GM06990 (cell line): ENCODE results near the gene SLFN14.

ENCODE experiments used
- DNase-seq: peaks from one replicate; pipeline ENCODE4 v3.0.0-alpha.2; 2011; ENCODE audit not compliant: insufficient read length; ENCODE audit errors: extremely low read depth
- H3K27me3 ChIP-seq: replicated peaks from 2 replicates; pipeline ENCODE4 v1.6.0; 2011; ENCODE audit warnings: low read length; ENCODE audit not compliant: control insufficient read depth, insufficient read depth
- H3K36me3 ChIP-seq: 2 replicates; pipeline ENCODE4 v1.5.1; 2011; ENCODE audit warnings: low read length; ENCODE audit not compliant: control insufficient read depth, insufficient read depth
- H3K4me3 ChIP-seq: replicated peaks from 2 replicates; pipeline ENCODE4 v1.5.1; 2011; ENCODE audit warnings: low read depth, mild to moderate bottlenecking, control low read depth, low read length
- CTCF ChIP-seq: IDR thresholded peaks from 2 replicates; pipeline ENCODE4 v1.5.1; 2011; ENCODE audit warnings: low read length, control low read depth, mild to moderate bottlenecking, inconsistent platforms; ENCODE audit not compliant: insufficient read depth, poor library complexity, severe bottlenecking

The SLFN14 gene

GRCh38 chr17:35596530-35597233, 36.1 kb upstream of the SLFN14 start:
- TF ChIP-seq CTCF: no peak
- peaks cover 12% of the 10 kb centered on the region for H3K36me3 ChIP-seq
- DNase-seq: peak; percentile 11
- H3K27me3 ChIP-seq: no peaks in the 10 kb centered on the region
- H3K4me3 ChIP-seq: no peak overlapping the region

GRCh38 chr17:35596072-35596471, 35.5 kb upstream of the SLFN14 start:
- Histone ChIP-seq H3K36me3 (peaks cover 12% of the 10 kb centered on the region), H3K27me3 (no peaks in the 10 kb centered on the region), H3K4me3 (no peak overlapping the region)
- DNase-seq: no peak
- no peak for TF ChIP-seq CTCF

- no peak for DNase-seq
- no peaks in the 10 kb centered on the region for H3K36me3 ChIP-seq
- H3K4me3 ChIP-seq: peak overlapping the region; percentile 95
- TF ChIP-seq CTCF: no peak
- H3K27me3 ChIP-seq: no peaks in the 10 kb centered on the region
Observed at GRCh38 chr17:35588196-35588920, 27.7 kb upstream of the SLFN14 start.

GRCh38 chr17:35587074-35587961, 26.7 kb upstream of the SLFN14 start, which contains the start of gene AP2B1:
TSS of gene AP2B1 (plus strand) at chr17:35587322. CDS start at chr17:35594031, 6,709 bp downstream.
- DNase-seq: peak; percentile 98
- TF ChIP-seq CTCF: no peak
- no peaks in the 10 kb centered on the region for H3K27me3 ChIP-seq

GRCh38 chr17:35586569-35587073, 26.0 kb upstream of the SLFN14 start:
- no peak for TF ChIP-seq CTCF
- H3K4me3 ChIP-seq: peak overlapping the region; percentile 95
- H3K36me3 ChIP-seq: no peaks in the 10 kb centered on the region
- DNase-seq: no peak
- no peaks in the 10 kb centered on the region for H3K27me3 ChIP-seq

More at GRCh38 chr17:35587074-35587961, 26.7 kb upstream of the SLFN14 start, which contains the start of gene AP2B1:
- Histone ChIP-seq H3K4me3 (peak within 1 kb of the TSS; percentile 95), H3K36me3 (no peaks in the 10 kb centered on the region)
